Measurements from ENCODE around the gene LGALS4.
A peak's percentile ranks its signal among the peaks of the same experiment; 100 is the strongest.

Gene LGALS4

DNA sequence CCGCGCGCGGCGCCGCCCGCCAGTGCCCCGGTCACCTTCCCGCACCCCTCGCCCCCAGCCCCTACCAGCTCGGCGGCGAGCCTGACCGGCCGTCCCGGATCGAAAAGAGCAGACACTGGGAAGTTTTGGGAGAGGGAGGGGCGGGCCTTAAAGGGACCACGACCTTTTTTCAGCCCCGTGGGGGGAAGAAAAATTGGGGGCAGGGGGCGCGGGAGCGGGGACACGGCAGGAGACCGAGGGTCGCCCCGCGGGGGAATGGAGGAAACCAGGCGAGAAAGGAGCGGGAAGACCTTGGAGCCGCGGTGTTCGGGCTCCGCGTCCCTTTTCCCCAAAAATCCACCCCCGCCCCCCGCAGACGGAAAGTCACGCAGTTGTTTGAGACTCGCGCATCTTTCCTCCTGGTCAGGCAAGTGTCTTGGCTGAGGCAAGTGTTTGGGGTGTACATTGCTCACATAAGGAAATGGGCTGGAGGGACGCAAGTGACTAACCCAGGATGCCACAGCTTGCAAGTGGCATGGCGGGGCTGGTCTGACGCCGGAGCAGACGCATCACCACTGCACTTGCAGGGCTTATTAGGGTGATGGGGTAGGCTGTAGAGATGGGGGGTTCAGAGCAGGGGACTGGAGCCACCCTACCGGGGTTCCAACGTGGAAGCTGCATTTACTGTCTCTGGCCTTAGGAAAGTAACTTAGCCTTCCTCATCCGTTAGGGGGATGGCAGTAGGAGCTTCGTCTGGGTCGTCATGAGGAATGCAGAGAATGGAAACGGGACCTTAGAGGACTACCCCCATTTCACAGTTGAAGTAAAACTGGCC lies 39.7 kb upstream of the LGALS4 start:
- TF ChIP-seq BHLHE40 (IDR thresholded peaks at IDR 0.05; ENCODE audit: borderline replicate concordance) (no peak), L3MBTL2 (conservative IDR thresholded peaks at IDR 0.05) (peak; percentile 44)
- DNase-seq (ENCODE audit: extremely low spot score): peak; percentile 40
- CTCF ChIA-PET: no interaction called here
- POLR2A ChIA-PET: interaction anchor here (1.0 to 2.3 kb wide), 8 partner anchors 11 to 83 kb away, joined by 3 to 14 read pairs (median 6); partner anchors contain the start of genes MRPS12, NFKBIB, RINL and SARS2

- POLR2A ChIA-PET: interaction anchor here (0.6 to 2.3 kb wide), 9 partner anchors 11 to 1438 kb away, joined by 3 to 14 read pairs (median 5); partner anchors contain the start of genes NFKBIB and RINL
- peak; percentile 82 for DNase-seq (ENCODE audit: extremely low spot score)
- TF ChIP-seq SUZ12 (IDR thresholded peaks at IDR 0.05): no peak
- peak; percentile 90 for TF ChIP-seq L3MBTL2 (conservative IDR thresholded peaks at IDR 0.05)
- CTCF ChIA-PET: no interaction called here
Observed at GRCh38 chr19:38851622-38852230, 39.0 kb upstream of the LGALS4 start.

DNA sequence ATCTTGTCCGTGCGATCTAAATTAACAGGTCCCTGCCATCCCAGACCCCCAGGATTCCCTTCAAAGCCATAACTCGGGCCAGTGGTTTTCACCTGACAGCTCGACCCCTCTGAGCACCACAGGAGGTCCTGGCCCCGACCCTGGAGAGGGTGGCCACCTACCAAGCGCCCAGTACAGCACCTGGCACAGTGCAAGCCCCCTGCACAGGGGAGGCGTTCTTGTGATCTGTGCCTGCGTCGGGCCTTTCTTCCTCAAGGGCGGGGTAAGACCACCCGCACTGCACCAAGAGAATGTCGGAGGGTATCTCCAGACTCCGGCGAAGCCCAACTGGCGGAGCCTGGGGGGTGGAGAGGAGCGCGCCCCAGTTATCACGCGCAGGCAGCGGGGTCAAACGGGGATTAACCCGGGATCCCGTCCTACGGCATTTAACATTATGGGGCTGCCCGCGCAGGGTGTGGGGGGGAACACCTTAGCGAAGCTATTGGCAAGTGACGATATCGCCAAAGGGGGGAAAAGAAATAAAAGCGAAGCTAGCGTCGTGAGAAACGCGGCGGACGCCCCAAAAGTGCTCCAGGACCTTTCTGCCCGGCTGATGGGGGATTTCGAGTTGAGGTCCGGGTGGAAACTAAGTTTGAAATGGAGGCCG lies 38.4 kb upstream of the LGALS4 start:
- POLR2A ChIA-PET: interaction anchor here (0.6 to 1.9 kb wide), 8 partner anchors 13 to 1439 kb away, joined by 3 to 9 read pairs (median 4); partner anchors contain the start of genes NFKBIB and RINL
- no peak for DNase-seq (ENCODE audit: extremely low spot score)
- CTCF ChIA-PET: no interaction called here
- TF ChIP-seq ELF4 (IDR thresholded peaks at IDR 0.05) (no peak), HDGF (IDR thresholded peaks at IDR 0.05; ENCODE audit: borderline replicate concordance) (no peak), LEF1 (IDR thresholded peaks at IDR 0.05; ENCODE audit: borderline replicate concordance) (no peak), FOXA1 (IDR thresholded peaks at IDR 0.05) (no peak), NFRKB (IDR thresholded peaks at IDR 0.05) (no peak), CTBP1 (IDR thresholded peaks at IDR 0.05; ENCODE audit: borderline replicate concordance) (no peak), SP1 (IDR thresholded peaks at IDR 0.05) (no peak), FOXK2 (IDR thresholded peaks at IDR 0.05) (no peak)

GRCh38 chr19:38850436-38850975 lies 37.8 kb upstream of the LGALS4 start:
- TF ChIP-seq SP1 (IDR thresholded peaks at IDR 0.05): no peak
- no peak for TF ChIP-seq LEF1 (IDR thresholded peaks at IDR 0.05; ENCODE audit: borderline replicate concordance)
- TF ChIP-seq SUZ12 (IDR thresholded peaks at IDR 0.05): no peak
- CTCF ChIA-PET: no interaction called here
- POLR2A ChIA-PET: interaction anchor here (1.1 to 1.9 kb wide), 4 partner anchors 12 to 50 kb away, joined by 4 to 9 read pairs (median 8); partner anchors contain the start of genes NFKBIB and RINL
- DNase-seq (ENCODE audit: extremely low spot score): peak; percentile 92

GRCh38 chr19:38849860-38850435 lies 37.2 kb upstream of the LGALS4 start, which contains the start of gene HNRNPL:
Gene HNRNPL (minus strand): TSS chr19:38849986. CDS start chr19:38849966, 20 bp downstream.
- peak; percentile 90 for DNase-seq (ENCODE audit: extremely low spot score)
- CTCF ChIA-PET: interaction anchor here (1.1 kb wide), 1 partner anchor 37 kb away, joined by 3 read pairs; no protein-coding TSS in a partner anchor
- POLR2A ChIA-PET: interaction anchor here (1.0 to 1.8 kb wide), 8 partner anchors 11 to 80 kb away, joined by 3 to 23 read pairs (median 6); partner anchors contain the start of genes ECH1, NFKBIB and SIRT2
- no peak; the same call in 1 of the 2 replicates for TF ChIP-seq LEF1 (IDR thresholded peaks at IDR 0.05; ENCODE audit: borderline replicate concordance)
- no peak for TF ChIP-seq BHLHE40 (IDR thresholded peaks at IDR 0.05; ENCODE audit: borderline replicate concordance)
- TF ChIP-seq CTBP1 (IDR thresholded peaks at IDR 0.05; ENCODE audit: borderline replicate concordance): no peak
- no peak for TF ChIP-seq SUZ12 (IDR thresholded peaks at IDR 0.05)
- no peak for TF ChIP-seq NFRKB (IDR thresholded peaks at IDR 0.05)
- no peak for TF ChIP-seq FOXK2 (IDR thresholded peaks at IDR 0.05)
- no peak for TF ChIP-seq ELF4 (IDR thresholded peaks at IDR 0.05)
- TF ChIP-seq FOXA1 (IDR thresholded peaks at IDR 0.05): no peak
- TF ChIP-seq ZNF384 (IDR thresholded peaks at IDR 0.05): no peak
- no peak for TF ChIP-seq HDGF (IDR thresholded peaks at IDR 0.05; ENCODE audit: borderline replicate concordance)
- TF ChIP-seq, protein P1, sequence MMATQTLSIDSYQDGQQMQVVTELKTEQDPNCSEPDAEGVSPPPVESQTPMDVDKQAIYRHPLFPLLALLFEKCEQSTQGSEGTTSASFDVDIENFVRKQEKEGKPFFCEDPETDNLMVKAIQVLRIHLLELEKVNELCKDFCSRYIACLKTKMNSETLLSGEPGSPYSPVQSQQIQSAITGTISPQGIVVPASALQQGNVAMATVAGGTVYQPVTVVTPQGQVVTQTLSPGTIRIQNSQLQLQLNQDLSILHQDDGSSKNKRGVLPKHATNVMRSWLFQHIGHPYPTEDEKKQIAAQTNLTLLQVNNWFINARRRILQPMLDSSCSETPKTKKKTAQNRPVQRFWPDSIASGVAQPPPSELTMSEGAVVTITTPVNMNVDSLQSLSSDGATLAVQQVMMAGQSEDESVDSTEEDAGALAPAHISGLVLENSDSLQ (IDR thresholded peaks at IDR 0.05): peak; percentile 100
- no peak for TF ChIP-seq TARDBP (IDR thresholded peaks at IDR 0.05)
- TF ChIP-seq ARNT (IDR thresholded peaks at IDR 0.05): no peak
- peak; percentile 72 for TF ChIP-seq SP1 (IDR thresholded peaks at IDR 0.05)
- no peak for TF ChIP-seq L3MBTL2 (conservative IDR thresholded peaks at IDR 0.05)
- peak; percentile 82 for TF ChIP-seq FOXM1 (IDR thresholded peaks at IDR 0.05; ENCODE audit: borderline replicate concordance)

- ChIA-PET POLR2A (interaction anchor here (0.5 to 1.8 kb wide), 20 partner anchors 11 to 148 kb away, joined by 3 to 23 read pairs (median 4); partner anchors contain the start of genes ECH1, NFKBIB and SIRT2), CTCF (interaction anchor here (1.1 kb wide), 1 partner anchor 38 kb away, joined by 3 read pairs; no protein-coding TSS in a partner anchor)
Observed at GRCh38 chr19:38849147-38849859, 36.6 kb upstream of the LGALS4 start.

More at GRCh38 chr19:38849147-38849859, 36.6 kb upstream of the LGALS4 start:
- DNase-seq (ENCODE audit: extremely low spot score): peak; percentile 94
- no peak for TF ChIP-seq ELF4 (IDR thresholded peaks at IDR 0.05)
- no peak for TF ChIP-seq BHLHE40 (IDR thresholded peaks at IDR 0.05; ENCODE audit: borderline replicate concordance)
- TF ChIP-seq CTBP1 (IDR thresholded peaks at IDR 0.05; ENCODE audit: borderline replicate concordance): no peak
- no peak for TF ChIP-seq SUZ12 (IDR thresholded peaks at IDR 0.05)
- TF ChIP-seq L3MBTL2 (conservative IDR thresholded peaks at IDR 0.05): peak; percentile 96
